GM21423 (cell line): Measurements from ENCODE around the gene DNAJC5.
A peak's percentile ranks its signal among the peaks of the same experiment; 100 is the strongest.

Source experiments
- ATAC-seq: cut with Tn5 transposase; IDR thresholded peaks from one replicate; pipeline ENCODE4 v1.9.1; 2021; ENCODE audit warnings: mild to moderate bottlenecking, moderate library complexity; ENCODE audit not compliant: unreplicated experiment

The DNAJC5 gene

GRCh38 chr20:63883201-63883593, 11.7 kb upstream of the DNAJC5 start:
- ATAC-seq, result no peak

DNA sequence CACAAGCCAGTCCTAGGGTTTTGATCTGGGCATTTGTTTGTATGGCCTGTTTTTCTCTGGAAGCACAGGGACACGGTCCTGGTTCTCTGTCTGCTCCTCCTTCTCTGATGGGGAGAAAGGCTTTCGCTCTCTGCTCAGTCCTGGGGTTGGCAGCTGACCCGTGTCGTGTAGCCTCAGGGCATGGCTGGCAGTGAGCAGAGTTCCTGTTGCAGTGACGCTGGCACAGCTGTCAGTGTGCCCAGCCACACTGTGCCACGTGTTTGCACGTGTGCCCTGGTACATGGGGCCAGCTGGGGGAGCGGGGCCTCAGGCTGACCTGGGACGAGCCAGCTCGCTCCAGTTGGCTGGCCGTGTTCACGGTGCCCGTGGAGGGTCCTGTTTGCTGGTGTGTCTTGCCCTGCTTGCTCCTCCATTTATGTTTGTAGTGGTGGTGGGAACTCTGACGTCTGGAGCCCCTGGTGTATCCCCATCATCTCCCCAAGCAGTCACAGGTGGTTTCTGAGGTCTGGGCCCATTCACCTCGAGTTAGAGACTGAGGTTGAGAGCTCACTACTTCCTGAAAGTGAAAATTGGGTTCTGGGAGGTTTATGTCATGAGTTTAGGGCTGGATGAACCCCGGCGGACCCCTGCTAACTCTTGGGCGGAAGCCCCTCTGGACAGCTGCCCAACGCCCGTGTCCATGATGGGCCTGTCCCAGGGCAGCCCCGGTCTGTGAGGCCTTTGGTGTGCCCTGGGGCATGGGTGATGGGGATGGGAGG, 10.2 kb upstream of the DNAJC5 start:
- no peak for ATAC-seq

DNA sequence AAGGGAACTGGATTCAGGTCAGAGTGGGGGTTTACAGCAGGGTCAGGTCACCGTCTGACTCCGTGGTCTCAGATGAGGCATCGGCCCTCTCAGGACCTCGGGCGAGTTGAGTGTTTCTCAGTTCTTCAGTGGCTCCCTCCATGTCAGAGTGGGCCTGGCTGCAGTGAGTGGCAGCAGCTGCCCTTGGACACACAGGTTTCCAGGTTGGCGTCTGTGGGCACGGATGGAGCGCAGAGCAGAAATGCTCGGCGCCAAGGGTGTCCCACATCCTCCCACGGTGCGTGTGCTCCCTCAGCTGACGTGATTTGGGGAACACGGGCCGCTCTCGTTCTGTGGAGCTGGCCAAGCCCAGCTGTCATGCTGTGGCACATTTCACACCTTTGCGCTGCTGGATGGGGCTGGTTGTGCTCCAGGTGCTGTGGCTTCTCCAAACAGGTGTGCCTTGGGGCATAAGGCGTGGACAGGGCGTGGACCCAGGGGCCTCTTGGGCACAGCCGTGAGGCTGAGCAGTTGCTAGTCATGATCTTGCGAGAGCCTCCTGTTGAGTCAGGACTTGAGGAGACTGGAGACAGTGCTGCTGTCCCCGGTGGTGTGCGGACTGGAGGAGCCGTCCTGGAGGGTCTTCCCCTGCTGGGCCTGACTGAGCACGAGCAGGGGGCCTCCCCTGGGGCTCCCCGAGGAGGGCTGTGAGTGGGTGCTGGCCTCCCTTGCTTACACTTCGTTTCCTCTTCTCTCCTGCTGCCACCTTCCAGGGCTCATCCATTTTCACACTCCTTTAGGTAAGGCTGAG, 9.5 kb upstream of the DNAJC5 start:
- no peak for ATAC-seq

GRCh38 chr20:63886054-63886419, 8.9 kb upstream of the DNAJC5 start:
- no peak for ATAC-seq

GRCh38 chr20:63886921-63887320, 8.0 kb upstream of the DNAJC5 start:
- no peak for ATAC-seq

DNA sequence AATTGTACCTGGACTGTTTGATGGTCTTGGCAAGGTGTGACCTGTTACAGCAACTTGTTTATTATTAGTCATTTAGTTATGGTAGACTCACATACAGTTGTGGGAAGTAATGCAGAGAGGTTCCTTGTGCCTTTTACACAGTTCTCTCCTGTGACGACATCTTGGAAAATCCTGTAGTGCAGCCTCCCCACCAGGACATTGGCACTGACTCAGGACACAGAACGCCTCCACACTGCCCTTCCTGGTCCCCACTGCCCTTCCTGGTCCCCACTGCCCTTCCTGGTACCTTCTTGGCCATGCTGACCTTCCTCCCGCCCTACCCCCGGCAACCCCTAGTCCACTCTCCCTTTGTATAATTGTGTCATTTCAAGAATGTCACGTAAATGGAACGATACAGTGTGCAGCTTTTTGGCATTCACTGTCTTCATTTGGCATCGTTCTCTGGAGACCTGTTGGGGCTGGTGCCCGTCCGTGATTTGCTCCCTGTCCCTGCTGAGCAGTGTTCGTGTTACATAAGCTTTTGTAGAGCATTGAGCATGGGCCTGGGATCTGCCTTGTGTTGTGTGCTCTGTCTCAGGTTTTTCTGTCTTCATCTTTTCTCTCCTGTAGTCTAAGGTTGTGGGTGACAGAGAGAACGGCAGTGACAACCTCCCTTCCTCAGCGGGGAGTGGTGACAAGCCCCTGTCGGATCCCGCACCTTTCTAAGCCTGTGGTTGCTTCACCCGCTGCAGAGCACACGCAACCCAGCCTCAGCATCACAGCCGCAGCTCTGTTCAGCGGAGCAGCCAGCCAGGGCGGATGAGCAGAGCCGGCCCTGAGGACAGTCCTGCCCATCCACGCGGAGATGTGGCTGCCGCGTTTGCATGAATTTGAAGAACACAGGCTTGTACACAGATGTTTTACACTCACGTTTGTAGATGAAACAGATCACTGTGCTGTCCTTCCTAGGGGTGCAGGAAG, 5.4 kb upstream of the DNAJC5 start:
- no peak for ATAC-seq

DNA sequence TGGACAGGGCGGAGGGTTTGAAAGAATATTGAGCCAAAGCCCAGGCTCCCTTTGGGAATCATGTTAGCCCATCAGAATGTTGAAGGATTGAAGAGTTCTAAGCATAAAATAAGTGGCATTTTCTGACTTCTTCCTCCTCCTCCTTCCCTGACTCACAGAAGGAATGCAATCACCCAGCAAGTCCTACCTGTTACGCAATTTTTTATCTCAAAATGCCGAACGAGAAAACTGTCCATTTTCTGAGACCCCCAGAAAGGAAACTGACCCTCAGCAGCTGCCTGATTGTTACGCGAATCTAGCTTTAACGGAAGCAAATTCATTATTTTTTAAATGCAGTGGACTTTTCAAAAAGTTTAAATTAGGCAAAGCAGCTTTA, 4.7 kb upstream of the DNAJC5 start:
- ATAC-seq, result no peak

- no peak for ATAC-seq
Observed at GRCh38 chr20:63890616-63891015, 4.3 kb upstream of the DNAJC5 start.

GRCh38 chr20:63891061-63892002, 3.6 kb upstream of the DNAJC5 start:
- ATAC-seq, result no peak

GRCh38 chr20:63892402-63892801, 2.5 kb upstream of the DNAJC5 start:
- ATAC-seq, result no peak

DNA sequence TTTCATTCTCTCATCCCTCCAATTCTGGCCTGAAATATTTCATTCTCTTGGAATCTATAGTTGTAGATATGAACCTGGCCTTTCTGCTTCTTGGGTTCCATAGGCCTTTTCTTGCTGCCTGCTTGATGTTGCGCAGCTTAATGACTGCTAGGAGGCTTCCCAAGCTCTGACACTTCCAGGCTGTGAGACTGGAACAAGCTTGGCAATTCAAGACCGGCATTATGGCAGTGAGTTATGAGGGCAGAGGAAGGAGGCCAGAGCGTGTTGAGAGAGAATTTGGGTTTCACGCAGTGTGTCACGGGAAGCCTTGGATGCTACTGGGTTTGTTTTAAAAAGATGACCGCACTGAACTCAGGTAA, 948 bp upstream of the DNAJC5 start:
- ATAC-seq, result no peak

GRCh38 chr20:63895202-63895951, 451 bp downstream of the DNAJC5 start:
- ATAC-seq, result peak; percentile 13

- ATAC-seq, result no peak
Observed at GRCh38 chr20:63895952-63896263, 982 bp downstream of the DNAJC5 start.

- ATAC-seq, result no peak
Observed at GRCh38 chr20:63896264-63897105, 1.6 kb downstream of the DNAJC5 start.

DNA sequence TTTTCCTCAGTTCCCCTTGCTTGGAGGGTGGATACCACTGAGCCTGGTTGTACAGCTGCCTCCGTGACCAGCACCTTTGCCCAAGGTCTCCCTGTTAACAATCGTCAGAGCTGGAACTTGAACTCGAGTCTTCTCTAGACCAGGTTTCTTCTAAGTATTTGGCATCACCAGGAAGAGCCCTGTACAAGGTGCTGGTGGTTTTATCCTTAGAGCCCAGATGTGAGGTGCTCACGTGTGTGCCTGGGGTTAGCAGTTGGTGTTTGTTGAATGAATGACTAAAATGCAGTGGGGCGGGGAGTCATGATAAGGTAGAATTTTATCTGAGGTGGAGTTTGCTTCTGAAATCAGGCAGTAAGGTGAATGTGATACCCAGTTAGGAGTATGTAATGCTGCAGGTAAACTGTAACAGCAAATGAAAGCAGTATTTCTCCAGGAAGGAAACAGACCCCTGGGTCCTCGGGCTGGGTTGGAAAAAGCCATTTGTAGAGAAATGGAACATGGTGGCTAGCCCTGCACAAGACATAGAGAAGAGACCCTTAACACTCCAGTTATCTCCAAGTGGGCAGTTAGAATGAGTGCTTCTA, 3.1 kb downstream of the DNAJC5 start:
- no peak for ATAC-seq

GRCh38 chr20:63898882-63899558, 4.1 kb downstream of the DNAJC5 start:
- no peak for ATAC-seq

DNA sequence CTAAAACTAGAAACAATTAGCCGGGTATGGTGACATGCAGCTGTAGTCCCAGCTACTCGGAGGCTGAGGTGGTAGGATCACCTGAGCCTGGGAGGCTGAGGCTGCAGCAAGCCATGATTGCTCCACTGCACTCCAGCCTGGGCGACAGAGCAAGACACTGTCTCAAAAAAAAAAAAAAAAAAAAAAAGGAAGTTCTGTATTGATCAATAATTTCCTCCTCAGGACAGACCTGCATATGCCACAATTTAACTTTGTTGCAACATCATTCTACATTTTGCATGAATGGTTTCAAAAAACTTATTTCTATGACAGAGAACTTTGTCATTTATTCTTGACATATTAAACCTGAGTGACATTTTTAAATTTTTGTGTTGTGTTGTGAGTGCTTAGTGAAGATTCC, 5.5 kb downstream of the DNAJC5 start:
- ATAC-seq, result no peak
